Endothelial cell of umbilical vein (primary cell): ENCODE results near the gene SSPN. TPM values are rescaled to one million over a fixed set of nuclear protein-coding genes. Genes with fewer than 3 reads are reported as not detected.

Experiments used
- BruUV-seq: library from RNA; stranded (reverse); fragments of 400-500 nt; replicated peaks from 2 replicates; lab custom pipeline; 2021; lab: Mats Ljungman, UMichigan
- CTCF ChIA-PET: fragments of 300-600, 350-600 bp; sonication (Branson Sonifier 250); formaldehyde crosslinking; loops from one replicate; lab custom pipeline; 2021; ENCODE audit warnings: antibody characterized with exemption, inconsistent platforms; lab: Charles Lee
- POLR2A ChIA-PET: fragments of 300-600, 350-600 bp; sonication (Branson Sonifier 250); formaldehyde crosslinking; loops from one replicate; lab custom pipeline; 2021; ENCODE audit warnings: antibody characterized with exemption, inconsistent platforms; lab: Charles Lee
- DNase-seq: peaks from one replicate; pipeline ENCODE4 v3.0.0-alpha.2; 2011; ENCODE audit warnings: low read depth, low spot score
- FAIRE-seq: peaks from 2 replicates; lab custom pipeline; 2011; peaks lifted over from hg19 to GRCh38; lab: Jason Lieb, UNC
- H2AFZ ChIP-seq: 2 replicates; pipeline ENCODE4 v1.6.0; 2012; ENCODE audit warnings: low read depth, low read length, control low read depth, inconsistent platforms
- H3K27ac ChIP-seq: 2 replicates; pipeline ENCODE4 v1.5.1; 2011; ENCODE audit warnings: low read depth, mild to moderate bottlenecking, control low read depth, low read length, moderate library complexity; ENCODE audit not compliant: insufficient read depth
- H3K27me3 ChIP-seq, 2 experiments: 2 replicates each; pipeline versions ENCODE4 v1.6.0 to v1.6.1; 2011; ENCODE audit warnings: low read length in 2 of 2, mixed read lengths in 1 of 2; ENCODE audit not compliant: control insufficient read depth in 2 of 2, insufficient read depth in 2 of 2
- H3K36me3 ChIP-seq, 2 experiments: 2 replicates in 1 of 2; 3 replicates in 1 of 2; pipeline ENCODE4 v1.5.1; 2011; ENCODE audit warnings: low read length in 2 of 2, mild to moderate bottlenecking in 1 of 2, moderate library complexity in 1 of 2; ENCODE audit not compliant: control insufficient read depth in 2 of 2, insufficient read depth in 2 of 2; ENCODE audit errors: extremely low read depth in 1 of 2
- H3K4me1 ChIP-seq: 3 replicates; pipeline ENCODE4 v1.5.1; 2011; ENCODE audit warnings: mild to moderate bottlenecking, low read length; ENCODE audit not compliant: control insufficient read depth, insufficient read depth; ENCODE audit errors: extremely low read depth
- H3K4me2 ChIP-seq: 2 replicates; pipeline ENCODE4 v1.6.1; 2011; ENCODE audit warnings: low read length, control low read depth, mixed read lengths; ENCODE audit not compliant: insufficient read depth
- H3K4me3 ChIP-seq, 3 experiments: fragments of 200-600 bp in 1 of 3; sonication (generic), shearing (Covaris generic) in 1 of 3; replicated peaks in 1 of 3; 2 replicates each; pipeline ENCODE4 v1.5.1; 2011 to 2016; ENCODE audit warnings: control low read depth in 3 of 3, low read length in 3 of 3, mild to moderate bottlenecking in 2 of 3, inconsistent platforms in 1 of 3, low read depth in 1 of 3, moderate library complexity in 1 of 3; ENCODE audit not compliant: insufficient read depth in 1 of 3
- H3K79me2 ChIP-seq: 2 replicates; pipeline ENCODE4 v1.6.0; 2012; ENCODE audit warnings: low read length, inconsistent platforms; ENCODE audit not compliant: control insufficient read depth, insufficient read depth
- H3K9ac ChIP-seq: replicated peaks from 2 replicates; pipeline ENCODE3; 2011; ENCODE audit warnings: low read length, control low read depth; ENCODE audit not compliant: insufficient read depth; ENCODE audit errors: extremely low read depth
- H3K9me1 ChIP-seq: replicated peaks from 3 replicates; pipeline ENCODE4 v1.6.0; 2011; ENCODE audit warnings: mild to moderate bottlenecking, low read length; ENCODE audit not compliant: control insufficient read depth, insufficient read depth; ENCODE audit errors: extremely low read depth
- H3K9me3 ChIP-seq: replicated peaks from 2 replicates; pipeline ENCODE4 v1.5.1; 2012; ENCODE audit warnings: low read length, inconsistent platforms; ENCODE audit not compliant: control insufficient read depth, insufficient read depth
- H4K20me1 ChIP-seq: replicated peaks from 2 replicates; pipeline ENCODE3; 2011; ENCODE audit warnings: mild to moderate bottlenecking, low read length; ENCODE audit not compliant: control insufficient read depth, insufficient read depth; ENCODE audit errors: extremely low read depth
- EZH2 ChIP-seq: IDR thresholded peaks from 2 replicates; pipeline ENCODE4 v1.6.1; 2012; ENCODE audit warnings: borderline replicate concordance, low read depth, mild to moderate bottlenecking, moderate library complexity, low read length, inconsistent platforms; ENCODE audit not compliant: severe bottlenecking
- FOS ChIP-seq: IDR thresholded peaks from 2 replicates; pipeline ENCODE4 v1.6.1; 2011; ENCODE audit warnings: mild to moderate bottlenecking, low read length, moderate library complexity, borderline replicate concordance; ENCODE audit not compliant: insufficient read depth
- GATA2 ChIP-seq: IDR thresholded peaks from 2 replicates; pipeline ENCODE4 v1.7.0; 2011; ENCODE audit warnings: low read depth, mild to moderate bottlenecking, moderate library complexity, mixed read lengths, low read length; ENCODE audit not compliant: insufficient read length, insufficient read depth
- JUN ChIP-seq: IDR thresholded peaks from 2 replicates; pipeline ENCODE4 v1.6.1; 2011; ENCODE audit warnings: borderline replicate concordance, low read depth; ENCODE audit not compliant: insufficient read length, insufficient read depth
- MYC ChIP-seq: IDR thresholded peaks from one replicate; pipeline ENCODE4 v1.6.1; 2011; ENCODE audit warnings: mild to moderate bottlenecking, low read depth, low read length
- POLR2A ChIP-seq: IDR thresholded peaks from 2 replicates; pipeline ENCODE4 v1.6.1; 2012; ENCODE audit warnings: low read depth, mild to moderate bottlenecking, control low read depth, low read length
- POLR2AphosphoS5 ChIP-seq: IDR thresholded peaks from 2 replicates; pipeline ENCODE4 v1.6.1; 2012; ENCODE audit warnings: low read depth, mild to moderate bottlenecking, control low read depth, low read length, moderate library complexity; ENCODE audit not compliant: insufficient read depth
- dilution Hi-C: fragments of 300-500 bp; cut with MboI; formaldehyde crosslinking; loops from one replicate; pipeline ENCODE4 v1.15.0; 2019; ENCODE audit warnings: low sequenced_read_pairs; ENCODE audit not compliant: extremely low pct_ligation_motif_present
- intact Hi-C: fragments of 100-400 bp; cut with micrococcal nuclease; formaldehyde crosslinking; loops from one replicate; pipeline ENCODE4 v1.10.0; 2022
- polyA plus RNA-seq, 4 experiments: library from polyadenylated mRNA; depleted of rRNA in 3 of 4; stranded (reverse) in 3 of 4; unstranded in 1 of 4; fragments of >200 nt; gene quantifications; 2 replicates each; pipeline versions ENCODE4 v1.2.1 to v1.2.3, GENCODE V29; 2011 to 2012; ENCODE audit warnings: missing spikeins in 1 of 4
- total RNA-seq: library from RNA; stranded (reverse); gene quantifications from 2 replicates; pipeline ENCODE4 v1.2.3, GENCODE V29; 2021
- TF ChIP-seq, protein P1 (sequence below), 2 donors: IDR thresholded peaks; 1 replicate in 1 of 2; 2 replicates in 1 of 2; pipeline ENCODE4 v1.5.1; 2011; ENCODE audit warnings: low read length in 2 of 2, mild to moderate bottlenecking in 2 of 2, moderate library complexity in 2 of 2, control low read depth in 1 of 2, inconsistent platforms in 1 of 2, low read depth in 1 of 2; ENCODE audit not compliant: insufficient read depth in 1 of 2; ENCODE audit errors: extremely low read depth in 1 of 2
- TF ChIP-seq, protein P2 (sequence below): IDR thresholded peaks from 2 replicates; pipeline ENCODE4 v1.6.1; 2011; ENCODE audit not compliant: insufficient read depth, insufficient read length

The SSPN gene
- total and polyA plus RNA-seq, 2 donors (not counting 3 experiments of a cell fraction or from before 2014, with no cell fraction given), result 1.3 to 2.1 TPM

DNA sequence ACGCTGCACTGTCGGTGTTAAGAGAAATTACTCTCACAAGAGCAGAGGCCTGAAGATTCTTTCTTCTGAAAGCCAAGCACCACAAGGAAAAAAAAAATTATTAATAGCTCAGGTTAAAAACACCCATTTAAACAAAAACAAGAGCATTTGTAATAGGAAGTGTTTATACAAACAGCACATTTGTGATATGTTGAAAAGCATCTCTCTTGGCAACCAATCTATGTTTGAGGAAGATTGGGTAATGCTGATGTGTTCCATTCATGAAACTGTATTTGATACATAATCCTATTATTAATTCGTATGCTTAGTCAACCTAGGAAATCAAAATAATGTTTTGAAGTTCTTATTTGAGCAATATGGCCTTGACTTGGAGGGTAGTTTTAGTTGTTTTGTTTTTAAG lies 36.5 kb downstream of the SSPN start:
- FAIRE-seq (no peak), DNase-seq (no peak)
- Histone ChIP-seq H3K27ac (no peak overlapping the region), H3K79me2 (no peaks in the 10 kb centered on the region), H3K9me1 (no peaks in the 10 kb centered on the region), H3K9me3 (no peaks in the 10 kb centered on the region), H2AFZ (no peak overlapping the region), H3K4me1 (no peaks in the 10 kb centered on the region), H3K4me3 (no peak overlapping the region), H3K36me3 (no peaks in the 10 kb centered on the region), H3K9ac (no peak overlapping the region), H3K27me3 (no peaks in the 10 kb centered on the region), H3K4me2 (no peak overlapping the region), H4K20me1 (no peaks in the 10 kb centered on the region)
- intact Hi-C loops, result no loop called here
- CTCF ChIA-PET, result interaction anchor here (1.3 to 1.6 kb wide), 3 partner anchors 10 to 28 kb away, joined by 3 to 6 read pairs (median 5); no protein-coding TSS in a partner anchor
- POLR2A ChIA-PET, result no interaction called here
- TF ChIP-seq EZH2 (no peak), GATA2 (no peak), JUN (no peak), FOS (no peak), MYC (no peak), POLR2A (no peak), POLR2AphosphoS5 (no peak)
- TF ChIP-seq, protein P1, sequence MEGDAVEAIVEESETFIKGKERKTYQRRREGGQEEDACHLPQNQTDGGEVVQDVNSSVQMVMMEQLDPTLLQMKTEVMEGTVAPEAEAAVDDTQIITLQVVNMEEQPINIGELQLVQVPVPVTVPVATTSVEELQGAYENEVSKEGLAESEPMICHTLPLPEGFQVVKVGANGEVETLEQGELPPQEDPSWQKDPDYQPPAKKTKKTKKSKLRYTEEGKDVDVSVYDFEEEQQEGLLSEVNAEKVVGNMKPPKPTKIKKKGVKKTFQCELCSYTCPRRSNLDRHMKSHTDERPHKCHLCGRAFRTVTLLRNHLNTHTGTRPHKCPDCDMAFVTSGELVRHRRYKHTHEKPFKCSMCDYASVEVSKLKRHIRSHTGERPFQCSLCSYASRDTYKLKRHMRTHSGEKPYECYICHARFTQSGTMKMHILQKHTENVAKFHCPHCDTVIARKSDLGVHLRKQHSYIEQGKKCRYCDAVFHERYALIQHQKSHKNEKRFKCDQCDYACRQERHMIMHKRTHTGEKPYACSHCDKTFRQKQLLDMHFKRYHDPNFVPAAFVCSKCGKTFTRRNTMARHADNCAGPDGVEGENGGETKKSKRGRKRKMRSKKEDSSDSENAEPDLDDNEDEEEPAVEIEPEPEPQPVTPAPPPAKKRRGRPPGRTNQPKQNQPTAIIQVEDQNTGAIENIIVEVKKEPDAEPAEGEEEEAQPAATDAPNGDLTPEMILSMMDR (IDR thresholded peaks at IDR 0.05; ENCODE audit: extremely low read depth in 1 of 2, insufficient read depth in 1 of 2, low read depth in 1 of 2, low read length in 2 of 2), result no peak
- TF ChIP-seq, protein P2, sequence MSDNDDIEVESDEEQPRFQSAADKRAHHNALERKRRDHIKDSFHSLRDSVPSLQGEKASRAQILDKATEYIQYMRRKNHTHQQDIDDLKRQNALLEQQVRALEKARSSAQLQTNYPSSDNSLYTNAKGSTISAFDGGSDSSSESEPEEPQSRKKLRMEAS, result no peak
- BruUV-seq, result no TSS peak
- dilution Hi-C loops, result no loop called here
